T-helper 2 cell treated with Interferon-gamma antibody and Interleukin-4, amounts not matched to agents 100 ng/mL and 5 ng/mL, for 36 hours (primary cell): Measurements from ENCODE around the gene ELL. TPM values are rescaled to one million over a fixed set of nuclear protein-coding genes. Genes with fewer than 3 reads are reported as not detected.

Source experiments
- intact Hi-C: fragments of 100-400 bp; cut with micrococcal nuclease; formaldehyde crosslinking; loops from one replicate; pipeline ENCODE4 v1.15.1; 2023
- total RNA-seq: library from RNA; stranded (reverse); gene quantifications from 2 replicates; pipeline ENCODE4 v1.2.3, GENCODE V29; 2022

Gene ELL
- total RNA-seq, 1 donor from 2014 or later, result 23.3 TPM

DNA sequence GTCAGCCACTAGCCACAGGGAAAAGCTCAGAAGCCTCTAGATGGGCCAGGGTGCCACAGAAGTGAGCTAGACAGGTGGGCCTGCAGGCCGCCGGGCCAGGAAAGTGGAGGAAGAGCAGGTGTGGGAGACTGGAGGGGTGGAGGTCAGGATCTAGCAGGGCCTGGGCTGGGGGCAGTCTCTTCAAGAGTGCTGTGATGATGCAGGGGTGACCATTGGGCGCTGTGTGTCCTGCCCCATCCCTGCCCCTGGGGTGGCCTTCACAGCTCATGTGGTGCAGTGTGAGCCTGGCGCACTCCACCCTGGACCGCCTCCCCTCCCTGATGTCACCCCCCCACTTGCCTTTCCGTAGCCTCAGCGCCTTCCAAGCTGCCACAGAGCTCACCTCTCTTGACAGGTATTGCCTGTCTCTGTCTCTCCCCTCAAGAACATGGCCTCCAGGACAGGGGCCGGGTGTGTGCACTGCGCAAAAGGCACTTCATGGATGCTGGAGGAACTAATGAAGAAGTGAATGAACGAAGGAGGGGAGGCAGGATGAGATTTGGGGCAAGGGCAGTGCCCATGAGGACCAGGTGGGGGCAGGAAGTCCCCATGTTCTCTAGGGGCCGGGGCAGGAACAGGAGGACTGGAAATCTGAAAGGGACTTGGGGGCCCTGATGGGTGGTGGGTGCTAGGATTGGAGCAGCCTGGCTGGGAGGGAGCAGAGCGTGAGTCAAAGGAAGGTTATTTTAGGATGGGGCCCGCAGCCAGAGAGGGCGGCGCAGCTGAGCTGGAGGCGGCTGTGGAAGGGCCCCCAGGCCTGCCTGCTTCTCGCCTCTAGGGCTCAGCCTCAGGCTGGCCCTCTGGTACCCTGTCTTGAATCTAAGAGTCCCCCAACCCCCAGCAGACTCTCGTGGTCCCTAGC lies 96.1 kb downstream of the ELL start:
- intact Hi-C loops, result no loop called here

DNA sequence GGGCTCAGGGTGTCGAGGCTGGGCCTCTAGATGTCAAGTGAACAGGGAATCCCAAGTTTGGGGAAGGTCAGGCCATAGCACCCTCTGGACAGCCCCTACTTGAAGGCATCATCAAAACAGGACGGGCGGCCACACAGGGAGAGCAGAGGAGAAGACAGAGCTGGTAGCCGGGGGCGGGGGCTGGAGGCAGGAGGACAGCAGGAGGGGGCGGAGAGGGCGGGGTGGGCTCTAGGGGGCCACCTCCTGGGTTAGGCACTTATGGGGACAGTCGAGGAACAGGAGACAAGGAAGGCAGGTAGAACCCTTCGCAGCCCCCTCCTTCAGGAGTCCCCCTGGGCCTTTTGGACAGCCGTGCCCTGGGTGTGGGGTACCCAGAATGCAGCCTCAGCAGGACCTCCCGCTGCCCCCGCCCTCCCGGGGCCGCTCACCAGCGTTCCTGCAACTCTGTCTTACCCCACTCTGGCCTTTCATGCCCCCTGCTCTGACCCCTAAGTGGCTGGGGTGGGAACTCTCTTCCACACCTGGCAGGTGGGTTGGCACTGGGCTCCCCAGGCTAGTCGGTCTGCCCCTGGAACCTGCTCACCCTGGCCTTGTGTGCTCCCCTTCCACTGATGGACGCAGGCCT lies 96.9 kb downstream of the ELL start:
- intact Hi-C loops, result no loop called here

DNA sequence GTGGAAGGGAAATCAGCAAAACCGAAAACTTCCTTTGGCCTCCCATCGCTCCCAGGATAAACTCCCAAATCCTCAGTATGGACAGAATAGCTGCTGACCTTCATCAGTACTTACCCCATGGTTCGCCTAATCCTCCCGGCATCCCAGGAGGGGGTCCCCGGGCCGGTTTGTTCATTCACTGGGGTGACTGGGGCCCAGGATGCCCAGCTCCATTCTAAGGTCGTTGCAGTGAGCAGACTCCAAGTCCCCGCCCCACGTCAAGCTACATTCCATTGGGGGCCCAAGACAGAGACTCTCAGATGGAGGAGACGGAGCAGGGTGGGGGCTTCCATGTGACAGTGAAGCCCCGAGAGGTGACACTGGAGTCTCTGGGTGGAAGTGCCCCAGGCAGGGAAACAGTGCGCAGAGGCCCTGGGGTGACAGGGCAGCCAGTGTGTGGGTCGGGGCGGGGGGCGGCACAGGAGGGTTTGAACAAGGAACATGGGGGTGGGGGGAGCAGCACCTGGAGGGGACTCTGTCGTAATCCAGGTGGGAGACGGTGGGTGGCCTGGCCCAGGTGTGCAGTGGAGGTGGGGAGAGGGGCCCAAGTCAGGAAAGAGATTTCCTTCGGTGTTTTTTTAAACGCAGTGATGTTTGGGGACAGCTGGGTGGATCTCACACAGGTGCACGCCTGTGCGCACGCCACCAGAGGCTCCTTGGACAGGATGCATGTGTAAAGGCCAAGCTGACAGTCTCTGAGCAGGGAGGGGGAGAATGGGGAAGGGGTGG lies 97.6 kb downstream of the ELL start:
- intact Hi-C loops, result no loop called here

DNA sequence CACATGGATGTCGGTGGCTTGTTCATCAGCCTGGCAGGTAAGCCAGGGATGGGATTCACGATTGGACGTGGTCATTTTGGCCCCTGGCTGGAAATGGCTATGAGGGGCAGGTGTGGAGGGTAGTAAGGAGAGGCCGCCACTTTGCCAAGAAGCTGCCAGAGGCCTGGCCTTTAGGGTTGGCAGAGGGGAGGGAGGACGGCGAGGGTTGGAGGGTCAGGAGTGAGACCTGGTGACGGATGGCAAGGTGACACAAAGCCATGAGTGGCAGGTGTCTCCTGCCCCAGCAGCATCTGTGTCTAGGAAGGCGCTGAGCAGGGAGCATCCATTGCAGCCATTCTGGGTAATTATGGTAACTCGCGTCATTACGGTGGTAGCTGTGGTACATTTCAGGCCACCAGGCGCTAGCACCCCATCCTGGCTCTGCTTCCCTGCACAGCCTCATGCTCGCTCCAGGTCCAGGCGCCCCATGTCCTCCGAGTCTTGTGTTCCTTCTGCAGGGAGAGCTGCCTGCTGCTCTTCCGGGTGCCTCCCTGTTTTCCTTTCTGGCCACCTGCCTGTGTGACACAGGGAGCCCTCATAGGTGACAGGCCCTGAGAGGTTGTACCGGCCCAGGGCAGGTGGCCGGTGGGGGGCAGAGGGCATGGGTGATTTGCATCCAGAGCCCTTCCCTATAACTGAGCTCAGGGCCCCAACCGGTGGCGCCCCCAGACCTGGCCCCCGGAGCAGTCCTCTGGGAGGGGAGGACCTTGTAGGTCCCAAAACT lies 98.4 kb downstream of the ELL start:
- intact Hi-C loops, result no loop called here

DNA sequence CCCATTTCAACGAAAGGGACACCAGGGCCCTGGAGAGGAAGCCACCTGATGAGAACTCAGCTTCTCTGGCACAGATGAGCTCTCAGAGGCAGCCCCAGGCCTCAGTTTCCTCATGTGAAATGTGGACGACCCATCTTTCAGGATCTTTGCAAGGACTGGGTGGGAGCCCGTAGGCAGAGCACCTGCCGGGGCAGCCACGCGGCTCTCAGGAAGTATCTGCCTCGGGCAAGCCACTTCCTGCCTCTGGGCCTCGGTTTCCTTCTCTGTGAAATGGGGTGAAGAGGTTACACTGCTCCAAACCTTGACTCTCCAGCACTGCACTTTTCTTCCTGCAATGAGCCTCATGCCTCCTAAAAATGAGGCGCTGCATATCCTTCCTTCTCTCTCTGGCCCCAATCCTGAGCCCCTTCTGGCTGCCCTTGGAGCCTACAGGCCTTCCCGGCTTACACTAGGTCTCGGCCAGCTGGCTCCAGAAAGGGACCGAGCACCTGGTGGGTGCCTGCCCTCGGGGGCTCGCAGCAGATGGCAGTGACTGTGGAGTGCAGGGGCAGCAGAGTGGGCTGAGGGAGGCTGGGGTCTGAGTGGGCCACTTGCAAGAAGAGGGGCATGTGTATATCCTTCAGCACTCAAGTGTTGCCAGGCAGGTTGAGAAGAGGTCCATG lies 99.2 kb downstream of the ELL start:
- intact Hi-C loops, result no loop called here

DNA sequence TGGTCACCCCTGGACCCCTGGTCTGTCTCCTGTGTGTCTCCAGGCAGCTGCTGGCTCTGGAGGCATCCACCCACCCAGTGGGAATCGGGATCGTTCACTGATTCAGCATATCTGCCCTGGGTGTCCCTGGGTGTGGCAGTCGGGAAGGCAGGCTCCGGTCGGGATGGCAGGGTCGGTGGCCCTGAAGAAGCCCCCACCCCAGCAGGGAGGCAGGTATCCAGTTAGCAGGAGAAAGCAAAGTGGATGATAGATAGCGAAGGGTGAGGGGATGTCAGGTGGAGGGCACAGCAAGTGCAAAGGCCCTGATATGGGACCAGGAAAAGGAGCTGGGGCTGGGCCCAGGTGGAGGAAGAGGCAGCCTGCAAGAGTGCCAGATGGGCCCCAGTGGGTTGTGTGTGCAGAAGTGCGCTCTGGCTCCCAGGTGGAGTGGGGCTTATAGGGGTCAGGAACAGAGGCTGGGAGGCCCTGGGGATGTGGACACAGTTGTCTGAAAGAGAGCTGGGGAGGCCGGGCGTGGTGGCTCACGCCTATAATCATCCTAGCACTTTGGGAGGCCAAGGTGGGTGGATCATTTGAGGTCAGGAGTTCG lies 100.4 kb downstream of the ELL start:
- intact Hi-C loops, result no loop called here

DNA sequence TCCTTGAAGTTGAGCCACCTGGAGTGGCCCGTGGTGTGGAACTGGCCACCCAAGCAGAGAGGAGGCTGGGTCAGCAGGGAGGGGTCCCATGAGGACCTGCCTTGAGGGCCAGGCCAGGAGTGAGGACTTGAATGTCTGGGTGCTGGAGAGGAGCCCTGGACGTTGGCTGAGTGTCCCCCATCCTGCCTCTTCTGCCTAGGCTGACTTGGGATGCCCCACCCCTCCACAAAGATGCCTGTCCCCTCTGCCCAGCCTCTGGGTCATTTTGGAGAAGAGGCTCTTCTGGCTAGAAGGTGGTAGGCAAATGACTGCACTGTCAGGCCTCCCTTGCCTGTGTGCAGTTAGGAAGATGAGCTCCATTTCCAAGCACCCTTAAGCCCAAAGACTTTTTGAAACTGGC lies 100.9 kb downstream of the ELL start:
- intact Hi-C loops, result no loop called here

DNA sequence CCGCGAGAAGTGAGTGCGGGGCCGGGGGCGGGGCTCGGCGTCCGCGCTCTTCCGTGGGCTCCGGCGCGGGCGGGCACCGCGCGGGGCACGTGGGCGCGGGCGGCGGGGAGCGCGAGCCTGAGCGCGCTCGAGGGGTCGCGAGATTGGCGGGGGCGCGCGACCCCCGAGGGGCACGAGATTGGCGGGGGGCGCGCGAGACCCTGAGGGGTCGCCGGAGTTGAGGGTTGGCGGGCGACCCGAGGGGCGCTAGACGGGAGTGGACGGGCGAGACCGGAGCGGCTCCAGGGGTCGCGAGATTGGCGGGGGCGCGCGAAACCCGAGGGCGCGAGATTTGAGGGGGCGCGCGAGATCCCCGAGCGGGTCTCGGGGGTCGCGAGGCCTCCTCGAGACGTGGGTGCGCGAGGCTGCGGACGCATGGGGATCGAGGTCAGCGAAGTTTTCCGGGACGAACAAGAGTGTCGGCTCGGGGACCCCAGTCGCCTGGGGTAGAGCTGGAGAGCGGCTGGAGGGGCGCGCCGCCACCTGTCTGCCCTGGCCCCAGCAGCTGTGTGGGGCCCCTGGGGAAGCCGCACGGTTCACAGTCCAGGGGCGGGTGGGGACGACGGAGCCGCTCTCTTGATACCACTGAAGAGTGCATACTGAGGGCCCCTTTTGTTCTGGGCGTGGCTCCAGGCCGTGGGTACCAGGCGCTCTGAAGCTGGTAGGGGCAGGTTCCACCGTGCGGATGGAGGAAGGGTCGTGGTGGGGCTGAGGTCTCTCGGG lies 102.0 kb downstream of the ELL start:
- intact Hi-C loops, result loop anchor here (1.0 to 5.0 kb wide), 4 partner anchors 9 to 218 kb away; partner anchors contain the start of genes LSM4 and RAB3A

DNA sequence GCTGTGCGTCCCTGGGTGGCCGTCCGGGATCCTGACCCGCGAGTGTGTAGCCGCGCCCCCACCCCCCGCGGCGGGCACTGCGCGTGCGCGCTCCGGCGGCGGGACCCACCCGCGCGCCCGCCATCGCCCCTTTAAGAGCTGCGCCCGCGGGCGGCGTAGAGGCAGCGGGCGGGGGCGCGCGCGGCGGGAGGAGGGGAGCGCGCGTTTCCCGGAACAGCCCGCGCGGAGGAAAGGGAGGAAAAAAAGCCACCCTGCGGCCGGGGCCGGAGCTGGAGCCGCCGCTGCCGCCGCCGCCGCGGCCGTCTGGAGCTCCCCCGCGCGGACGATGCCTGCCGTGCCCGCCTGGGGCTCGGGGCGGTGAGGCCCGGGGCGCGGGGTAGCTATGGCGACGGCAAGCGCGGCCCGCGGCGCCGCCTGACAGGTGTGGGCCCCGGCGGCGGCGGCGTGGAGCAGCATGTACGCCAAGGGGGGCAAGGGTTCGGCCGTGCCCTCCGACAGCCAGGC lies 102.6 kb downstream of the ELL start, which contains the start of gene SSBP4:
TSS of gene SSBP4 (plus strand) at position 204 of the 504 bp plus-strand sequence. CDS start at position 455, 251 bp downstream.
- intact Hi-C loops, result loop anchor here (1.0 to 5.0 kb wide), 4 partner anchors 10 to 217 kb away; partner anchors contain the start of genes LSM4 and RAB3A

DNA sequence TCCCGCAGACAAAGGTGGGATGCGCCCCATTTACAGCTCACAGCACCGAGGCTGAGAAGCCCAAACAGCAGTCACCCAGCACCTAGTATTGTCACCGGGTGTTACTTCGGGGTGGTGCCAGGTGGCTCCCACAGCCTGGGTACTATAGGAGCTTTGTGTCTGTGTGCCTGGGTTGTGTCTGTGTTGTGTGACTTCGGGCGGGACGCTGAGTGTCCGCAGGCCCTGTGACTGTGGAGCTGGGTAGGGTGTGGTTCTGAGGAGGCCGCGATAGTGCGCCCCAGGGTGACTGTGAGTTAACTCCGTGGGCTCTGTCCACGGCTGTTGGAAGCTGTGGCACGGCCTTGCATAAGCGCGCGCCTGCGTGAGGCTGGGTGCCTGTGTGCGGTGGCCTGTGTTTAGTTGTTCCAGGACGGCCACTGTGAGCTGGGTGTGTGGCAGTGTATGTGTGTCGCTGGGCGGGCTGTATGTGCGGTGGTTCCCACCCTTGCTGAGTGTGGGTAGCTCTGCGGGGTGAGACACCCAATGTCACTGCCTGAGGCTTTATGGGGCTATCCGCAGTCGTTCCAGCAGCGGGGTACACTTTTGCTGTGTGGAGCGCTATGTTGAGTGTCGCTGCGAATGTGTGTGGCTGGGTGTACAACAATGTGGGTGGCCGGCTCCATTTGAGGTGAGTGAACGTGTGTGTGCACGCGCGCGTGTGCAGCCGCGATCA lies 103.2 kb downstream of the ELL start:
- intact Hi-C loops, result loop anchor here (1.0 to 5.0 kb wide), 4 partner anchors 11 to 216 kb away; partner anchors contain the start of genes LSM4 and RAB3A

DNA sequence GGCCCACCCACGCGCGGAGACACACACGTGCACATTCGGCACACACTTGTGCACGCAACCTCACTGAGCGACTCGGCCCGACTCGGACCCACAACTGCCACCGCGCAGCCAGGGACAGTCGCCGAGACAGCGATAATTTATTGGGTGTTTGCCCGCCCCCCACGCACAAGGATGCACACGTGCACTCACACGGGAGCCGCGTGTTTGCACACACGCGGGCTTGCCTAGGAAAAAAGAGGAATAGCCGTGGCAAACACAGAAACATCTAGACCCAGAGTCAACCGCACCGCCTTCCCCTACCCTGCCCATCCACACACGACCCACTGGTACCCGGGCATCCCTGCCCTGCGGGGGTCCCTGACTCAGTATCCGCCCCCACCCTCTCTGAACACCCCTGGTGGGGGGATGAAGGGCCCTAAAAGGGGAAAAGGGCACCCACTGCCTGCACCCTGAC lies 103.8 kb downstream of the ELL start:
- intact Hi-C loops, result loop anchor here (5.0 kb wide), 3 partner anchors 96 to 216 kb away; partner anchors contain the start of genes LSM4 and RAB3A

DNA sequence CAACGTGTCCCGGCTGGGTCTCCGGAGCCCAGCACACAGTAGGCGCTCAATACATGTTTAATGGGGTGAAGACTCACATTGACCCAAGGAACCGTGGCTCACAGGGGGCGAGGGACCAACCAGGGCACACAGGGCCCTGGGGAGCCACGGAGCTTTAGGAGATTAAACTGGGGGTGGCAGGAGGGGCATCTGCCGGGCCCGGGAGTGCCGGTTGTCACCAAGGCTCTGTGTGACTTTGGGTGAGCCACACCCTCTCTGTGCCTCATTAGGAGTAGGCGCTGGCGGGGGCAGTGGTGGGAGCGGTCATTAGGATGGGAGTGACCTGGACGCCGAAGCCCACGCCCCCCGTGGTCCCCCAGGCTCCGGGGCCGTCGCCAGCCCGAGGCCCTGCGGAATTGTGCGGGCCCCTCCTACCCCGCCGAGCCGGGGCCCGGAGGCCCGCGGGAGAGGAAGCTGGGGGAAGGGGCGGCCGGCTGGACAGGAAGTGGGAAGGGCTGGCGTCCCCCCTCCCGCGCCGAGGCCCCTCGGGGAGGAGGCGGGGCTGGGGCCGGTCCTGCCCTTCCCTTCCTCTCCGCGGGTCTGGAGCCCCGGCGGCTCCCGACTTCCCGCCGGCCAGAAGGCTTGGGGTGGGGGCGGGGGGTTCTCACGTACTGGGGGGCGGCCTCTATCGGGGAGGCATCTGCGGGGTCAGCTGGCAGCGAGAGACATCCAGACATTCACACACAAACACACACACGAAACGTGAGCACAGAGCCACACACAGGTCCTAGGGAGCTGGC lies 104.4 kb downstream of the ELL start:
- intact Hi-C loops, result loop anchor here (5.0 kb wide), 3 partner anchors 95 to 215 kb away; partner anchors contain the start of genes LSM4 and RAB3A

DNA sequence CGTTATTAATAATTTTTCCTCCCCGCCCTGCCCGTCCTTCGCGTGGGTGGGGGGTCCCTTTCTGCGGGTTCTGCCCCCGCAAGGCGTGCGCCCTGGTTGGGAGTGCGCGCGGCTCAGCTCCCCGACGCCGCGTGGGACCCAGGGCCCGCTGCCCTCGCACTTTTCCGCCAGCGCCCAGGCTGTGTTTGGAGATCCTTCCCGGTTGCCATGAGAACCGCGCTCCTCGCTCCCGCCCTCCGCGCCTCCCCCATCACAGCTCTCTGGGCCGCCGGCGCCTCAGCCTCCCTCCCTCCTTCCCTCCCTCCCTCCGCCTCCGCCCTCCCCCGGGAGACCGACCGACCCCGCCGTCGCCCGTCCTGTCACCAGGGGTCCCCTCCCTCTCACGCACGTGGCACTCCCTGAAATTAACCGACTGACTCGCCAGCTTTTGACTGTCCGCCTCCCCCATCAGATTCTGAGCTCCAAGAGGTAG lies 105.1 kb downstream of the ELL start:
- intact Hi-C loops, result loop anchor here (5.0 kb wide), 3 partner anchors 95 to 215 kb away; partner anchors contain the start of genes LSM4 and RAB3A

DNA sequence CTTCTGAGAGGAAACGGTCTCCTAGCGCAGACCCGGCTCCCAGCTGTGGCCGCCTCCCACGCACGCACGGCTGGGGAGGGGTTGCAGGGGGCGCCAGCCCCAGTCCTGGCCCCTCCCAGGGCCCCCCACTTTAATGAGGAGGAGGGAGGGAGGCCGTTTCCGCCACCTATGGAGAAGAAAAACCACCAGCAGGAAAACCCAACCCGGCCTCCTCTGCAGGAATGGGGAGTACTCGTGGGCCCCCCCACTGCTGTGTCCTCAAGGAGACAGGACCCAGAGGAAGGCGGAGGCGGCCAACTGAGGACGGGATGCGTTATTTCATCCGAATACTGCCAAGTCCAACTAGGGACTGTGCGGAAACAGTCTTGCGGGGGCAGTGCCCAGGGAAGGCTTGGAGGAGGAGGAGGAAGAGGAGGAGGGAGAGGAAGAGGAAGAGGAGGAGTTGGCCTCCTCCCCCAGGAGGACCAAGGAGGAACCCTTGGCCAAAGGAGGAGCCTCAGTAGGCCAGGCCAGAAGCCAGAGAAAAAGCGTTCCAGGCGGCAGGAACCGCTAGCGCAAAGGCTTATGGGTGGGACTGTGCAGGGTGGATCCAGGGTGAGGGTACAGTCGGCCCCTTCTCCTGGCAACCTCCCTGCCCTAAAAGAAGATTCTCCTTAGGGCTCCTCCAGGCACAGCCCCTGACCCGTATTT lies 106.5 kb downstream of the ELL start:
- intact Hi-C loops, result loop anchor here (5.0 kb wide), 3 partner anchors 93 to 213 kb away; partner anchors contain the start of genes LSM4 and RAB3A

DNA sequence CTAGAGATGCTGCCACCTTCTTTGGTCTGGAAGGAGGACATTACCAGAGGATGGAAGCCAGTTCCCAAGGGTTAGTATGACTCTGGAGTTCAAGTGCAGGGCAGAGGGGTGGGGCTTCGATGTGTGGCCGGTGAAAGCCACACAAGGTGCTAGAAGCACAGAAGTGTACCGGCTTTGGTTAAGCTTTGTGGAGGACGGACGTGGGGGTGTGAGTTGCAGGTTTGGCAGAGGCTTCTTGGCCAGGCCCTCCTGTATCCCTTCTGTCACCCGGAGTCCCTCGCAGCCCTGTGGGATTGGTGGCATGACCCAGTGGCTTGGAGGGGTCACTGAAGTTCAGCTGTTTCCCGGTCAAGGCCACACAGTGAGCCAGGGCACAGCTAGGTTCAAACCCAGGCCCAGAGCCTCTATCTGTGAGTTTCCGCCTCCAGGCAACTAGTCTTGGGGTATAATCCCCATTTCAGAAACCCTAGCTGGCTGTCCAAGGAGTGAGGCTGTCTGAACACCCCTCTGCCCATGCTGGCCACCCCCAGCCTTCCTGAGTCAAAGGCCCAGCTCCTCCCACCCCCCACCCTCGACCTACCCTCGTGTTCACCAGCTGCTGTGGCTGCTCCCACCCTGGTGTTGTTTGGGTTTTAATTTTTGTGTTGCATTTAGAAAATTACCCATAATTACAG lies 107.2 kb downstream of the ELL start:
- intact Hi-C loops, result loop anchor here (5.0 kb wide), 4 partner anchors 72 to 212 kb away; partner anchors contain the start of genes LSM4, PGPEP1 and RAB3A
